ENCODE measurements around the gene SKI.

SKI gene

DNA sequence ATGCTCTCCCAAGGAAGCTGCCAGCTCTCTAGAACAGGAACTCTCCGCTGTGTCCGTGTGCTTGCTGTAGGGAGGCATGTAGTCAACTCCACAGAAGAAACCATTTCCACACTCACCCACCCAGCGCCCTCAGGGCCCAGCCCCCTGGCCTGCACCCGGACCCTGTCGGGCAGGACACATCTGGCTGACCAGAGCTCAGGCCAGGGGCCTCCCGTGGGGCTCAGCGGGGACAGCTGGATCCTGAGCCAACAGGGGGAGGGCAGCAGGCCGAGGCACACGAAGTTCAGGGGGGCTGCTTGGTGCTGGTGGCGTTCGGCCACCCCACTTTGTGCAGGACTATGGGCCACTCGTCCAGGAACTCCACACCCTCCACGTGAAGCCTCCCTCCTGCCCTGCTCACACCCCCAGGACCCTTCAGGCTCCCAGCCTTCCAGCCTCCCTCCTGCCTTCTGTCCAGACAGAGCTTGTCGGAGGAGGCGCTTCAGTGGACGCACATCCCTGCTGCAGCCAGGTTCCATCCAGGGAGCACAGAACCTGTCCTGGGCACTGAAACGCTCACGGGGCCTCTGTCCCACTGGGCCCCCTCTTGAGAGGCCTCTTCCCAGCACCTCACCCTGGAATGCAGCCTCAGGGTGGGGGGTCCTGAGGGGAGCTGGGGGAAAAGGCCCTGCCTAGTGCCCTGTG, 18.6 kb upstream of the SKI start:
- no peak for DNase-seq

- DNase-seq = no peak
These were observed 17.9 kb upstream of the SKI start for GRCh38 chr1:2210084-2210653.

DNA sequence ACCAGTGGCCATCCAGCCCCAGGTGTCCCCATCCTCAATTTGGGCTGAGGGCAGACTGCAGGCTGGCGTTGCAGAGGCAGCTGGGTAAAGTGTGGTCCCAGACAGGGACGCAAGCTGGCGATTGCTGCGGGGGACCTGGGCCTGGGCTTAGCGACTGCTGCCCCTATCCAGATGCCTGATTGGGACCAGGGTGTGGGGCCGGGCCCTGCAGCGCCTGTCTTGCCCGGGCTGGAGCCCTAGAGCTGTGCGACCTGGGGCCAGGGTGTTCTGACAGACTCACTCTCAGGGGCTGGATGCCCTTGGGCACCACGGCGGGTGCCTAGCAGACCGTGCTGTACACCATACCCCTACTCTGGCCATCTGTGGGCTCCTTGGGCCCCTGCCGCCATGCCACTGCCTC, 17.3 kb upstream of the SKI start:
- DNase-seq = no peak

DNA sequence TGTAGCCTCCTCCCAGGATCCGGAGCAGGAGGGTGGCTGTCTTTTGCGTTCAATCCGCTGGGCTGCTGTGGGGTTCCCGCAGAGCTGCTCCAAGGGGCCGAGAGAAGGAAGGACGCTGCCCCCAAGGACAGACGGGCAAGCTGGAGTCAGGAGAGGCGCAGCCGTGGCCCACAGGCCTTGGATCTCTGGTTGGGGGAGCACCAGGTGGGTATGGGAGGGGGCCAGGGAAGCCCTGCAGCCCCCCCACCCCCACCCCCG, 15.9 kb upstream of the SKI start:
- no peak for DNase-seq

DNA sequence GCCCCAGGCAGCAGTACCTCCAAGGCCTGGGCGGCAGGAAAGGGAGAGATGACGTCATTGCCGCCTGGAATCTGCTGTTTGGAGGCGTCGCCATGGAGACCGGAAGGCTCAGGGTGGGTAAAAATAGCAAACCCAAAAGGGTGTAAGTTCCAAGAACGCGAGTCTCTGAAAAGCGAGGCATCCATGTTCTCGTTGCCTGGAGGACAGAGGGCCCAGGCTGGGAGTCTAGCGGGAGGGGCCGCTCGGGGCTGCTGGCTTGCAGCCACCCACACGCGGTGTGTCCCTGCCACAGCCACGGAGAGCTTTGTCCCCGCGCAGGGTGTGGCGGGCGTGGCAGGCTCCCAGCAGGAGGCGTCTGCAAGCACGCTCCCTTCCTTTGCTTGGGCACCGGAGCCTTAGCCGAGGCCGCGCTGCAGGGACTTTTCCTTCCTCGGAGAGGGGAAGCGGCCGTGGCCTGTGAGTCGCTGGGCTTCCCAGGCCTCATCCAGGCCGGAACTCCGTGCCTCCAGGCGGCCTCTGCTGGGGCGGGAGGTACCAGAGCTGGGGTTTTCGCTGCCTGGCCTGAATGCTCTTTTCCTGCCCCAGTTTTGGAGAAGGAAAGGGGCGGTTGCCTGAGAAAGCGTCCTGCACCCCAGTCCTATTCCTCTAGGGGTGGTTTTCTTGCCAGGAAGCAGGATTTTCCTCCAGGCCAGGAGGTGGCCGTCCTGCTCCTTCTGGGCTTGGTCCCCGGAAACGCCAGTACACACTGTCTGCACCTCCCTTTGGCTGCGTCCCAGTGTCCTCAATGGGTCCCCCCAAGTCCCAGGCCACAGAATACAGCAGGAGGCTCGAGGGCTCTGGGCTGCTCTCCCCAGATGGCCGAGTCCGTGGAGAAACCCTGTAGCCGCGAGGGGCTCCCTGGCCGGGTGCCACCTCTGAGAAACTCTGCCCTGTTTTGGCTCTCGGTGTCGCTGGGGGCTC, 15.3 kb upstream of the SKI start:
- DNase-seq = peak; percentile 98

- peak; percentile 89 for DNase-seq
These were observed 14.3 kb upstream of the SKI start for GRCh38 chr1:2213576-2214505.

GRCh38 chr1:2214541-2215241, 13.4 kb upstream of the SKI start:
- no peak for DNase-seq

DNA sequence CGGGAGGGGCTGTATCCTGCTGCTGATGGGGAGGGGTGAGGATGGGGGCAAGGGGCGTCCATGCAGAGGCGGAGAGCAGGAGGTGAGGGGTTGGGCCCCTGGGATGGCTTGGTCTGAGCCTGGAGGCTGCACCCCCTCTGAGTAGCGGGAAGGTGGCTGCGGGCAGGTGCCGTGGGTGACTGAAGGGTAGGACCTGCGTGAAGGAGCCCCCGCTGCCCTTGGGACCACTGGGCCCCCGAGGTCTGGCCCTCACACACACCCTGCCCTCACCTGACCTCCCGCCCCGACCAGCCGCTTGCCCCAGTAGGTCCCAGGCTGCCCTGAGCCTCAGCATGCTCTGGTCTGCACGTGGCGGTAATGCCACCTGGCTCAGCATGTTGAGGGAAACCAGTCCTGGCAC, 12.8 kb upstream of the SKI start:
- DNase-seq = no peak

- no peak for DNase-seq
These were observed 12.0 kb upstream of the SKI start for GRCh38 chr1:2215909-2216766.

GRCh38 chr1:2216767-2217058, 11.4 kb upstream of the SKI start:
- no peak for DNase-seq

DNA sequence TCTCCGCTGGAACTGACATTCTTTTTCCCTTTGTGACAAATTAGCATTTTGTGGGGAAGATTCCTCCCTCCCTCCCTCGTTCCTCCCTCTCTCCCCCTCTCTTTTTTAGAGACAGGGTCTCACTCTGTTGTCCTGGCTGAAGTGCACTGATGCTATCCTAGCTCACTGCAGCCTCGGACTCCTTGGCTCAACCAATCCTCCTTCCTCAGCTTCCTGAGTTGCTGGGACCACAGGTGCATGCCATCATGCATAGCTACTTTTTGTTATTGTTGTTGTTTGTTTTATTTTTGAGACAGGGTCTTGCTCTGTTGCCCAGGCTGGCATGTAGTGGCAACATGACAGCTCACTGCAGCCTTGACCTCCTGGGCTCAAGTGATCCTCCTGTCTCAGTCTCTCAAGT, 6.8 kb upstream of the SKI start:
- DNase-seq = no peak

- DNase-seq = no peak
These were observed 3.9 kb upstream of the SKI start for GRCh38 chr1:2224170-2224584.

GRCh38 chr1:2224631-2225428, 3.3 kb upstream of the SKI start:
- no peak for DNase-seq

- no peak for DNase-seq
These were observed 1.4 kb upstream of the SKI start for GRCh38 chr1:2226525-2227345.

DNA sequence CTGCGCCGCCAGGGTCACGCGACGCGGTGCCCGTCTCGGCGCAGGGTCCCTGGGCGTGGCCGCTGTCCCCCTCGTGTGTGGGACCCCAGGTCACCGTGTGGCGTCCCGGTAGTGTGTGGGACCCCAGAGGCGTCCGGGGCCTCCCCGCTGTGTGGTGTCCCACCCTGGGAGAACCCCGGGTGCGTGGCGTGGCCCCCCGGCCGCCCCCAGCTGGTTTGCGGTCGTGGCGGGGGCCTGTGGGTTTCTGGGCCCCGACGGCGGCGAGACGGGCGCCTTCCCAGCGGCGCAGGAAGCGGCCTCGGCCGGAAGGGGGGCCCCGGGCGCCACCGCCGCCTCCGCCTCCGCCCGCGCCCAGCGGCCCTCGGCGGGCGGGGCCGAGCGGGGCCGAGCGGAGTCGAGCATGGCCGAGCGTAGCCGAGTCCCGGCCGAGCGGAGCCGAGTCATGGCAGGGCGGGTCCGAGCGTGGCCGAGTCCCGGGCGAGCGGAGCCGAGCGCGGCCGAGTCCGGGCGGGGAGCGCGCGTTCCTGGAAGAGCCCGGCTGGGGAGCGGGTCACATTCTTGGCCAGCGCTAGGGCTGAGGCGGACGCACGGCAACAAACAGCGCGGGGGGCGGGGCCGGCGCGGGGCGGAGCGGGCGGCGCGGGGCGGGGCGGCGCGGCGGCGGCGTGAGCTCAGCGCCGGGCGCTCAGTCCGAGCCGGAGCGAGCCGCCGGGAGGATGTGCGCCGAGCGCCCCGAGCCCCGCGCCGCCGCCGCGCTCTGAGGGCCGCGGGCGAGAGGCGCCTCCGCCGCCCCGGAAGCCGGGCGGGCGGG, 568 bp upstream of the SKI start:
- DNase-seq = peak; percentile 98

DNA sequence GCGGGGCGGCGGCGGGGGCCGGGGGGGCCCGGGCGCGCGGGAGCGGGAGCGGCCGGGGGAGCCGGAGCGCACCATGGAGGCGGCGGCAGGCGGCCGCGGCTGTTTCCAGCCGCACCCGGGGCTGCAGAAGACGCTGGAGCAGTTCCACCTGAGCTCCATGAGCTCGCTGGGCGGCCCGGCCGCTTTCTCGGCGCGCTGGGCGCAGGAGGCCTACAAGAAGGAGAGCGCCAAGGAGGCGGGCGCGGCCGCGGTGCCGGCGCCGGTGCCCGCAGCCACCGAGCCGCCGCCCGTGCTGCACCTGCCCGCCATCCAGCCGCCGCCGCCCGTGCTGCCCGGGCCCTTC, 546 bp downstream of the SKI start:
- DNase-seq = no peak

- peak; percentile 53 for DNase-seq
These were observed 1.1 kb downstream of the SKI start for GRCh38 chr1:2229037-2229864.

Data from fibroblast of skin of scalp (primary cell).